A673 (cell line): ENCODE measurements around the gene KCND1. TPM values are rescaled to one million over a fixed set of nuclear protein-coding genes. Genes with fewer than 3 reads are reported as not detected.
A peak's percentile ranks its signal among the peaks of the same experiment; 100 is the strongest.

Experiments
- BruUV-seq: library from RNA; stranded (reverse); fragments of 400-500 nt; replicated peaks from 2 replicates; lab custom pipeline; 2021; lab: Mats Ljungman, UMichigan
- CTCF ChIA-PET: fragments of 300-600 bp; sonication (Branson Sonifier 250); formaldehyde crosslinking; loops from one replicate; lab custom pipeline; 2022; ENCODE audit warnings: antibody characterized with exemption; lab: Charles Lee
- POLR2A ChIA-PET: fragments of 300-600 bp; sonication (Branson Sonifier 250); formaldehyde crosslinking; loops from one replicate; lab custom pipeline; 2022; ENCODE audit warnings: antibody characterized with exemption; ENCODE audit not compliant: low non-redundant PET; lab: Charles Lee
- DNase-seq: peaks from one replicate; pipeline ENCODE4 v3.0.0-alpha.2; 2015; ENCODE audit warnings: low spot score
- H3K27ac ChIP-seq: fragments of 200-600 bp; sonication (generic); 2 replicates; pipeline ENCODE4 v1.5.1; 2016; ENCODE audit warnings: mixed run types, low read depth, mild to moderate bottlenecking, mixed read lengths, antibody characterized with exemption, low read length; ENCODE audit not compliant: poor library complexity, severe bottlenecking
- H3K27me3 ChIP-seq: fragments of 200-600 bp; sonication (generic); replicated peaks from 2 replicates; pipeline ENCODE4 v1.6.1; 2017; ENCODE audit warnings: mixed run types, low read depth, mild to moderate bottlenecking, mixed read lengths, antibody characterized with exemption, low read length; ENCODE audit not compliant: insufficient read depth, poor library complexity
- H3K36me3 ChIP-seq: fragments of 200-600 bp; sonication (generic); 2 replicates; pipeline ENCODE4 v1.6.1; 2016; ENCODE audit warnings: mixed run types, mild to moderate bottlenecking, mixed read lengths, antibody characterized with exemption, low read length; ENCODE audit not compliant: insufficient read depth, poor library complexity, severe bottlenecking
- H3K4me1 ChIP-seq: fragments of 200-600 bp; sonication (generic); 2 replicates; pipeline ENCODE4 v1.6.1; 2017; ENCODE audit warnings: mixed run types, mild to moderate bottlenecking, mixed read lengths, antibody characterized with exemption, low read length; ENCODE audit not compliant: insufficient read depth, poor library complexity, severe bottlenecking
- H3K4me3 ChIP-seq: fragments of 200-600 bp; sonication (generic); 2 replicates; pipeline ENCODE4 v1.5.1; 2016; ENCODE audit warnings: low read depth, mixed run types, mild to moderate bottlenecking, mixed read lengths, low read length; ENCODE audit not compliant: poor library complexity, severe bottlenecking
- H3K9me3 ChIP-seq: fragments of 200-600 bp; sonication (generic); 2 replicates; pipeline ENCODE4 v1.6.1; 2016; ENCODE audit warnings: mixed run types, low read depth, mild to moderate bottlenecking, mixed read lengths, antibody characterized with exemption, low read length; ENCODE audit not compliant: poor library complexity, severe bottlenecking
- CTCF ChIP-seq: fragments of 300-800, 200-600 bp; sonication (generic); conservative IDR thresholded peaks from 2 replicates; pipeline ENCODE4 v1.5.1; 2017; ENCODE audit warnings: low read depth, mild to moderate bottlenecking, antibody characterized with exemption, low read length, moderate library complexity, mixed read lengths
- EZH2 ChIP-seq: fragments of 200-600 bp; sonication (generic); IDR thresholded peaks from 2 replicates; pipeline ENCODE4 v1.6.1; 2017; ENCODE audit warnings: borderline replicate concordance, low read depth, mild to moderate bottlenecking, mixed read lengths, antibody characterized with exemption, low read length; ENCODE audit not compliant: poor library complexity, severe bottlenecking
- intact Hi-C: fragments of 100-400 bp; cut with micrococcal nuclease; formaldehyde crosslinking; loops from one replicate; pipeline ENCODE4 v1.10.0; 2022; ENCODE audit not compliant: unreplicated experiment
- total RNA-seq: library from RNA; stranded (reverse); gene quantifications from 2 replicates; pipeline ENCODE4 v1.2.3, GENCODE V29; 2021

KCND1 gene
- total RNA-seq, 1 experiment from 2014 or later: 4.3 TPM

- no TSS peak for BruUV-seq
- Histone ChIP-seq H3K36me3 (peaks cover 5% of the 10 kb centered on the region), H3K4me3 (no peak overlapping the region), H3K4me1 (no peaks in the 10 kb centered on the region), H3K27me3 (no peaks in the 10 kb centered on the region), H3K27ac (no peak overlapping the region), H3K9me3 (no peaks in the 10 kb centered on the region)
- CTCF ChIA-PET: no interaction called here
- intact Hi-C loops: no loop called here
- TF ChIP-seq CTCF (no peak), EZH2 (no peak)
- POLR2A ChIA-PET: no interaction called here
- no peak for DNase-seq
These were observed 32.1 kb upstream of the KCND1 start for GRCh38 chrX:49003696-49004095.

GRCh38 chrX:49002091-49002935 lies 30.7 kb upstream of the KCND1 start, which contains the start of gene GRIPAP1:
GRIPAP1 (minus strand) TSS chrX:49002264; CDS start chrX:49002229, 35 bp downstream.
- intact Hi-C loops: no loop called here

GRCh38 chrX:49001521-49002090 lies 30.0 kb upstream of the KCND1 start:
- CTCF ChIA-PET: no interaction called here
- peak; percentile 62 for DNase-seq

More at GRCh38 chrX:49002091-49002935, 30.7 kb upstream of the KCND1 start, which contains the start of gene GRIPAP1:
- TF ChIP-seq CTCF: no peak
- TF ChIP-seq EZH2: no peak
- no peaks in the 10 kb centered on the region for H3K4me1 ChIP-seq
- peaks cover 12% of the 10 kb centered on the region for H3K36me3 ChIP-seq
- DNase-seq: peak; percentile 90
- H3K9me3 ChIP-seq: no peaks in the 10 kb centered on the region
- peak within 1 kb of the TSS; percentile 66 for H3K4me3 ChIP-seq
- TSS peak; percentile 91 for BruUV-seq
- ChIA-PET CTCF (interaction anchor here (0.7 kb wide), 2 partner anchors 154 to 188 kb away, joined by 5 to 9 read pairs; no protein-coding TSS in a partner anchor), POLR2A (no interaction called here)
- H3K27ac ChIP-seq: peak within 1 kb of the TSS; percentile 98
- H3K27me3 ChIP-seq: no peaks in the 10 kb centered on the region

More at GRCh38 chrX:49001521-49002090, 30.0 kb upstream of the KCND1 start:
- peak overlapping the region; percentile 66 for H3K4me3 ChIP-seq
- H3K4me1 ChIP-seq: no peaks in the 10 kb centered on the region
- H3K27ac ChIP-seq: peak overlapping the region; percentile 98
- H3K27me3 ChIP-seq: no peaks in the 10 kb centered on the region
- no peaks in the 10 kb centered on the region for H3K9me3 ChIP-seq
- POLR2A ChIA-PET: no interaction called here
- TSS peak; percentile 50 for BruUV-seq
- intact Hi-C loops: no loop called here
- TF ChIP-seq CTCF (no peak), EZH2 (no peak)
- peaks cover 14% of the 10 kb centered on the region for H3K36me3 ChIP-seq
